HepG2 (cell line): ENCODE data around the gene MTFP1. TPM values are rescaled to one million over a fixed set of nuclear protein-coding genes. Genes with fewer than 3 reads are reported as not detected.

Experiments
- ATAC-seq: fragments of 200-7000 bp; cut with Tn5 transposase; 3 replicates; pipeline ENCODE4 v1.9.1; 2020; ENCODE audit warnings: mild to moderate bottlenecking, moderate library complexity
- BruUV-seq: library from RNA; stranded (reverse); fragments of 400-500 nt; replicated peaks from 2 replicates; lab custom pipeline; 2021; lab: Mats Ljungman, UMichigan
- CTCF ChIA-PET: fragments of 300-600 bp; formaldehyde crosslinking; extraction: SDS; loops from one replicate; lab custom pipeline; 2021; ENCODE audit warnings: low total read pairs, inconsistent platforms, low intra/inter-chr PET ratio; lab: Yijun Ruan, JAX
- POLR2A ChIA-PET: fragments of 350-600 bp; sonication (Branson Sonifier 250); formaldehyde crosslinking; loops from one replicate; lab custom pipeline; 2020; ENCODE audit warnings: antibody characterized with exemption, inconsistent platforms; lab: Yijun Ruan, JAX
- DNase-seq: peaks from one replicate; pipeline ENCODE4 v3.0.0-alpha.2; 2015; ENCODE audit warnings: low spot score
- FAIRE-seq: peaks from 3 replicates; lab custom pipeline; 2011; peaks lifted over from hg19 to GRCh38; lab: Jason Lieb, UNC
- H2AFZ ChIP-seq: one replicate; pipeline ENCODE4 v1.6.1; 2011; ENCODE audit warnings: low read length, inconsistent platforms
- H3K27ac ChIP-seq: fragments of 300-600 bp; 3 replicates; pipeline ENCODE4 v1.8.0; 2011; ENCODE audit warnings: mixed run types, mild to moderate bottlenecking, mixed read lengths, low read length, inconsistent platforms; ENCODE audit not compliant: insufficient read depth; ENCODE audit errors: extremely low read length
- H3K27me3 ChIP-seq, 2 experiments: fragments of 200-600 bp in 1 of 2; 2 replicates in 1 of 2; 3 replicates in 1 of 2; pipeline versions ENCODE4 v1.6.0 to v1.8.0; 2011; ENCODE audit warnings: low read length in 2 of 2, mild to moderate bottlenecking in 2 of 2, moderate library complexity in 2 of 2, inconsistent platforms in 1 of 2; ENCODE audit not compliant: insufficient read depth in 2 of 2, control insufficient read depth in 1 of 2
- H3K36me3 ChIP-seq, 2 experiments: fragments of 200-600 bp in 1 of 2; replicated peaks in 1 of 2; 2 replicates in 1 of 2; 3 replicates in 1 of 2; pipeline versions ENCODE4 v1.5.1 to v1.8.0; 2011; ENCODE audit warnings: low read length in 2 of 2, inconsistent platforms in 1 of 2; ENCODE audit not compliant: insufficient read depth in 2 of 2, control insufficient read depth in 1 of 2
- H3K4me1 ChIP-seq: 2 replicates; pipeline ENCODE4 v1.5.1; 2012; ENCODE audit warnings: low read length, inconsistent platforms; ENCODE audit not compliant: insufficient read depth
- H3K4me2 ChIP-seq: 2 replicates; pipeline ENCODE4 v1.6.0; 2011; ENCODE audit warnings: low read depth, low read length, inconsistent platforms
- H3K4me3 ChIP-seq, 3 experiments: fragments of 200-600 bp in 1 of 3; sonication (generic), shearing (Covaris generic) in 1 of 3; replicated peaks in 1 of 3; 2 replicates each; pipeline ENCODE4 v1.5.1; 2011 to 2016; ENCODE audit warnings: low read length in 3 of 3, inconsistent platforms in 2 of 3, low read depth in 2 of 3, mild to moderate bottlenecking in 2 of 3, control low read depth in 1 of 3, mixed read lengths in 1 of 3; ENCODE audit not compliant: insufficient read depth in 1 of 3
- H3K79me2 ChIP-seq: one replicate; pipeline ENCODE4 v1.6.1; 2011; ENCODE audit warnings: low read length, inconsistent platforms; ENCODE audit not compliant: insufficient read depth
- H3K9ac ChIP-seq: 2 replicates; pipeline ENCODE4 v1.6.0; 2011; ENCODE audit warnings: mild to moderate bottlenecking, low read depth, low read length, inconsistent platforms; ENCODE audit not compliant: insufficient read depth
- H3K9me3 ChIP-seq: 2 replicates; pipeline ENCODE4 v1.5.1; 2012; ENCODE audit warnings: mild to moderate bottlenecking, low read length
- H4K20me1 ChIP-seq: 2 replicates; pipeline ENCODE4 v1.6.0; 2011; ENCODE audit warnings: inconsistent platforms, mild to moderate bottlenecking, low read length, moderate library complexity; ENCODE audit not compliant: insufficient read depth
- CEBPB ChIP-seq: IDR thresholded peaks from 2 replicates; pipeline ENCODE4 v1.6.1; 2011; ENCODE audit warnings: low read depth, low read length, improper control_type of control experiment, borderline replicate concordance
- NCOA2 ChIP-seq: sonication (generic); formaldehyde crosslinking; IDR thresholded peaks from 2 replicates; pipeline ENCODE4 v1.8.0; 2022; ENCODE audit warnings: inconsistent platforms
- NFYC ChIP-seq: IDR thresholded peaks from 2 replicates; pipeline ENCODE4 v1.6.1; 2016; ENCODE audit warnings: missing genetic modification reagents, missing compliant biosample characterization
- STAG1 ChIP-seq: sonication (generic); formaldehyde crosslinking; IDR thresholded peaks from 2 replicates; pipeline ENCODE4 v1.4.0; 2020; ENCODE audit warnings: missing genetic modification reagents
- ZMYM4 ChIP-seq: sonication (generic); formaldehyde crosslinking; IDR thresholded peaks from 2 replicates; pipeline ENCODE4 v1.8.1; 2023; ENCODE audit warnings: mild to moderate bottlenecking, missing genetic modification reagents
- WGBS: methylation state at CpG from one replicate; pipeline ENCODE4 v1.1.6; 2017; ENCODE audit warnings: low lambda C conversion rate; 5-methylcytosine and 5-hydroxymethylcytosine counted together
- in situ Hi-C: cut with HindIII; loops from 2 replicates; pipeline ENCODE4 v1.10.0; 2017; ENCODE audit warnings: low pct_unique_long_range_greater_than_20kb; ENCODE audit not compliant: extremely low pct_ligation_motif_present
- intact Hi-C: fragments of 100-400 bp; cut with micrococcal nuclease; formaldehyde crosslinking; loops from one replicate; pipeline ENCODE4 v1.10.0; 2022; ENCODE audit not compliant: unreplicated experiment
- polyA plus RNA-seq, 8 experiments: library from polyadenylated mRNA; depleted of rRNA in 3 of 8; stranded (reverse) in 7 of 8; unstranded in 1 of 8; fragments of >200 nt; fragmentation: Illumina TruSeq in 4 of 8; extraction: Trizol in 4 of 8; gene quantifications; 2 replicates each; pipeline versions ENCODE4 v1.2.1 to v1.2.3, GENCODE V29; 2011 to 2016; ENCODE audit warnings: low read depth in 4 of 8, missing spikeins in 1 of 8, mixed read lengths in 1 of 8; ENCODE audit not compliant: insufficient read depth in 1 of 8
- total RNA-seq, 5 experiments: library from RNA; depleted of rRNA; stranded (reverse); fragments of >200 nt; fragmentation: Illumina TruSeq; extraction: Trizol; gene quantifications; 2 replicates each; pipeline ENCODE4 v1.2.3, GENCODE V29; 2016; ENCODE audit warnings: low read depth in 1 of 5
- TF ChIP-seq, protein P1 (sequence below): sonication (generic); formaldehyde crosslinking; IDR thresholded peaks from 2 replicates; pipeline ENCODE4 v1.5.0; 2020; ENCODE audit warnings: mild to moderate bottlenecking, missing genetic modification reagents, moderate library complexity

Gene MTFP1
- total and polyA plus RNA-seq, 2 of the 13 experiments (the other 11 are each of a cell fraction or from before 2014, with no cell fraction given): 29.5 to 45.6 TPM

DNA sequence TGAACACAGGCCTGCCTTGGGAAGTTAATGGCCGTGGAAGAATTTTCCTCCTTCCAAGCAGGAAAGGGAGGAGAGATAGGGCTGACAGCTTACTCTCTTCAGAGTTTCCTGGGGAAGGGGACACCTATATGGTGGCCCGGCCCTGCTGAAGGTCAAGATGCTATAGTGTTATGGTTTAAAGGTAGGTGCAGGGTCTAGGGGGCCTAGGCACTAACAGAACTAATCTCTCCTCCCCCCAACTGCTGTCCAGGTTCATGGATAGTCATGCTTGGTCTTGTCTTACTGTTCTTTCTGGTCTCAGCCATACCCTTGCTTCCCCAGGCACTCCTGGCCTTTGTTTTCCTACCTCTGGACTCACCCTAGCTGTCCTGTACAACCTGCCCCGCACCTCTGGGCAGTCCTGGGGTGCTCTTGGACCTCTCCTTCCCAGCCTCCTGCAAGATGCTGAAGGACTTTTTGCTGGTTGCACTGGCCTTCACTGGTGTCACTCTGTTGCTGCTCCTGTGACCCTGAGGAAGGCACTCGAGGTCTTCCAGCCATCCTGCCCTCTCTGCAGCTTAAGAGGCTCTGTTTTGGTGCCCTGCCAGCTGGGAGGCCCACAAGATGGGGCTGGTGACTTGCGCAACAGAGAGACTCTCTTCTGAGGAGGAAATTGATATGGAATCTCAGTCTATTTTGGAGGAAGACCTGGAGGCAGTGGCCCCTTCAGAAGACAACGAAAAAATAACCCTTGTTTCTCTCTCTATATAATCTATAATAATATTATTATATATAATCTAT lies 28.4 kb downstream of the MTFP1 start:
- no peak overlapping the region for H3K27ac ChIP-seq
- H3K36me3 ChIP-seq: no peaks in the 10 kb centered on the region
- TF ChIP-seq ZMYM4 (CRISPR knock-in tag) (no peak), CEBPB (peak; percentile 56), NFYC (CRISPR knock-in tag) (no peak), STAG1 (CRISPR knock-in tag) (0 out of 2 replicates have a peak, but pooled peaks have one; percentile 6), NCOA2 (no peak)
- TF ChIP-seq, protein P1, sequence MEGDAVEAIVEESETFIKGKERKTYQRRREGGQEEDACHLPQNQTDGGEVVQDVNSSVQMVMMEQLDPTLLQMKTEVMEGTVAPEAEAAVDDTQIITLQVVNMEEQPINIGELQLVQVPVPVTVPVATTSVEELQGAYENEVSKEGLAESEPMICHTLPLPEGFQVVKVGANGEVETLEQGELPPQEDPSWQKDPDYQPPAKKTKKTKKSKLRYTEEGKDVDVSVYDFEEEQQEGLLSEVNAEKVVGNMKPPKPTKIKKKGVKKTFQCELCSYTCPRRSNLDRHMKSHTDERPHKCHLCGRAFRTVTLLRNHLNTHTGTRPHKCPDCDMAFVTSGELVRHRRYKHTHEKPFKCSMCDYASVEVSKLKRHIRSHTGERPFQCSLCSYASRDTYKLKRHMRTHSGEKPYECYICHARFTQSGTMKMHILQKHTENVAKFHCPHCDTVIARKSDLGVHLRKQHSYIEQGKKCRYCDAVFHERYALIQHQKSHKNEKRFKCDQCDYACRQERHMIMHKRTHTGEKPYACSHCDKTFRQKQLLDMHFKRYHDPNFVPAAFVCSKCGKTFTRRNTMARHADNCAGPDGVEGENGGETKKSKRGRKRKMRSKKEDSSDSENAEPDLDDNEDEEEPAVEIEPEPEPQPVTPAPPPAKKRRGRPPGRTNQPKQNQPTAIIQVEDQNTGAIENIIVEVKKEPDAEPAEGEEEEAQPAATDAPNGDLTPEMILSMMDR (CRISPR knock-in tag): peak; percentile 36
- no peak overlapping the region for H3K4me3 ChIP-seq
- no peak overlapping the region for H2AFZ ChIP-seq
- H4K20me1 ChIP-seq: no peaks in the 10 kb centered on the region
- H3K4me2 ChIP-seq: no peak overlapping the region
- FAIRE-seq: no peak
- peak; percentile 38; the same call in 1 of the 3 replicates for ATAC-seq
- in situ Hi-C loops: no loop called here
- intact Hi-C loops: no loop called here
- ChIA-PET POLR2A (no interaction called here), CTCF (no interaction called here)
- H3K4me1 ChIP-seq: no peaks in the 10 kb centered on the region
- WGBS: 27% methylated on average over 6 of the region's 6 CpGs
- H3K9me3 ChIP-seq: no peaks in the 10 kb centered on the region
- BruUV-seq: no TSS peak
- H3K9ac ChIP-seq: no peak overlapping the region
- peaks cover 0 to 4% of the 10 kb centered on the region in 2 experiments; a peak in 1 of 5 replicates for H3K27me3 ChIP-seq
- DNase-seq: no peak
- H3K79me2 ChIP-seq: no peaks in the 10 kb centered on the region
